HPDE6-E6E7 (cell line): ENCODE measurements around the gene NHS.
A peak's percentile ranks its signal among the peaks of the same experiment; 100 is the strongest.

Experiments used
- DNase-seq: peaks from one replicate; pipeline ENCODE4 v3.0.0; 2011; ENCODE audit warnings: missing footprints; ENCODE audit errors: extremely low spot score

Gene NHS

GRCh38 chrX:17674601-17675000 lies 299.6 kb downstream of the NHS start:
- DNase-seq: no peak

GRCh38 chrX:17679261-17679660 lies 304.3 kb downstream of the NHS start:
- no peak for DNase-seq

GRCh38 chrX:17679820-17680219 lies 304.8 kb downstream of the NHS start:
- no peak for DNase-seq

- no peak for DNase-seq
These were observed 305.9 kb downstream of the NHS start for GRCh38 chrX:17680732-17681413.

GRCh38 chrX:17682259-17682658 lies 307.3 kb downstream of the NHS start:
- DNase-seq: no peak

- DNase-seq: no peak
These were observed 310.0 kb downstream of the NHS start for GRCh38 chrX:17685026-17685425.

GRCh38 chrX:17687648-17688047 lies 312.6 kb downstream of the NHS start:
- DNase-seq: no peak

GRCh38 chrX:17689971-17690409 lies 315.0 kb downstream of the NHS start:
- peak; percentile 29 for DNase-seq

- DNase-seq: no peak
These were observed 317.8 kb downstream of the NHS start for GRCh38 chrX:17692709-17693346.

- no peak for DNase-seq
These were observed 322.2 kb downstream of the NHS start for GRCh38 chrX:17697191-17697590.

GRCh38 chrX:17700976-17701375 lies 326.0 kb downstream of the NHS start:
- DNase-seq: no peak

- DNase-seq: no peak
These were observed 328.2 kb downstream of the NHS start for GRCh38 chrX:17703201-17703600.

- DNase-seq: no peak
These were observed 330.2 kb downstream of the NHS start for GRCh38 chrX:17705211-17705610.

- DNase-seq: peak; percentile 5
These were observed 331.7 kb downstream of the NHS start for GRCh38 chrX:17706676-17707075.

- DNase-seq: no peak
These were observed 332.7 kb downstream of the NHS start for GRCh38 chrX:17707731-17708130.

GRCh38 chrX:17710871-17711301 lies 335.9 kb downstream of the NHS start:
- DNase-seq: no peak

- DNase-seq: no peak
These were observed 338.3 kb downstream of the NHS start for GRCh38 chrX:17713288-17713687.

GRCh38 chrX:17718649-17719165 lies 343.7 kb downstream of the NHS start:
- no peak for DNase-seq

- no peak for DNase-seq
These were observed 344.7 kb downstream of the NHS start for GRCh38 chrX:17719711-17720110.

GRCh38 chrX:17721715-17722114 lies 346.7 kb downstream of the NHS start:
- DNase-seq: no peak

- no peak for DNase-seq
These were observed 350.2 kb downstream of the NHS start for GRCh38 chrX:17725181-17725580.

- DNase-seq: no peak
These were observed 357.3 kb downstream of the NHS start for GRCh38 chrX:17732138-17732783.

GRCh38 chrX:17735406-17735805 lies 360.4 kb downstream of the NHS start:
- DNase-seq: no peak
